ENCODE measurements around the gene ADAM22.
"Not testable (repeated sequence)": the region's sequence is repeated elsewhere in the genome, so short reads cannot be mapped to it uniquely, and the experiment has no call there.

Gene ADAM22

GRCh38 chr7:88111140-88111743, 177.2 kb downstream of the ADAM22 start:
- no peak for DNase-seq

- no peak for DNase-seq
These were observed 178.0 kb downstream of the ADAM22 start for GRCh38 chr7:88111954-88112471.

GRCh38 chr7:88115258-88115796, 181.3 kb downstream of the ADAM22 start:
- no peak for DNase-seq

- DNase-seq = no peak
These were observed 181.8 kb downstream of the ADAM22 start for GRCh38 chr7:88115816-88116215.

- no peak for DNase-seq
These were observed 182.3 kb downstream of the ADAM22 start for GRCh38 chr7:88116235-88116795.

GRCh38 chr7:88117325-88117724, 183.3 kb downstream of the ADAM22 start:
- DNase-seq = no peak

- no peak for DNase-seq
These were observed 187.3 kb downstream of the ADAM22 start for GRCh38 chr7:88121335-88121734.

GRCh38 chr7:88127637-88128290, 193.7 kb downstream of the ADAM22 start:
- no peak for DNase-seq

GRCh38 chr7:88132725-88133124, 198.7 kb downstream of the ADAM22 start:
- DNase-seq = no peak

- DNase-seq = no peak
These were observed 206.9 kb downstream of the ADAM22 start for GRCh38 chr7:88140947-88141346.

- DNase-seq = no peak
These were observed 207.4 kb downstream of the ADAM22 start for GRCh38 chr7:88141479-88141878.

GRCh38 chr7:88141953-88142352, 207.9 kb downstream of the ADAM22 start:
- DNase-seq = no peak

- no peak for DNase-seq
These were observed 212.6 kb downstream of the ADAM22 start for GRCh38 chr7:88146616-88147015.

GRCh38 chr7:88147341-88147740, 213.3 kb downstream of the ADAM22 start:
- no peak for DNase-seq

- no peak for DNase-seq
These were observed 213.9 kb downstream of the ADAM22 start for GRCh38 chr7:88147949-88148348.

- no peak for DNase-seq
These were observed 216.0 kb downstream of the ADAM22 start for GRCh38 chr7:88150033-88150432.

- DNase-seq = no peak
These were observed 217.2 kb downstream of the ADAM22 start for GRCh38 chr7:88151119-88151790.

GRCh38 chr7:88153378-88153777, 219.3 kb downstream of the ADAM22 start:
- no peak for DNase-seq

GRCh38 chr7:88155756-88156155, 221.7 kb downstream of the ADAM22 start:
- no peak for DNase-seq

GRCh38 chr7:88156356-88156755, 222.3 kb downstream of the ADAM22 start:
- no peak for DNase-seq

GRCh38 chr7:88159741-88160140, 225.7 kb downstream of the ADAM22 start:
- DNase-seq = not testable (repeated sequence)

GRCh38 chr7:88165697-88166096, 231.6 kb downstream of the ADAM22 start:
- no peak for DNase-seq

GRCh38 chr7:88167223-88167622, 233.2 kb downstream of the ADAM22 start:
- DNase-seq = no peak

- DNase-seq = no peak
These were observed 233.7 kb downstream of the ADAM22 start for GRCh38 chr7:88167721-88168120.
